HG03558 (cell line): Measurements from ENCODE around the gene PIP5KL1.
A peak's percentile ranks its signal among the peaks of the same experiment; 100 is the strongest.

Experiments
- ATAC-seq: cut with Tn5 transposase; IDR thresholded peaks from one replicate; pipeline ENCODE4 v1.9.1; 2021; ENCODE audit warnings: moderate number of reproducible peaks; ENCODE audit not compliant: unreplicated experiment; ENCODE audit errors: extremely low read depth

Gene PIP5KL1

DNA sequence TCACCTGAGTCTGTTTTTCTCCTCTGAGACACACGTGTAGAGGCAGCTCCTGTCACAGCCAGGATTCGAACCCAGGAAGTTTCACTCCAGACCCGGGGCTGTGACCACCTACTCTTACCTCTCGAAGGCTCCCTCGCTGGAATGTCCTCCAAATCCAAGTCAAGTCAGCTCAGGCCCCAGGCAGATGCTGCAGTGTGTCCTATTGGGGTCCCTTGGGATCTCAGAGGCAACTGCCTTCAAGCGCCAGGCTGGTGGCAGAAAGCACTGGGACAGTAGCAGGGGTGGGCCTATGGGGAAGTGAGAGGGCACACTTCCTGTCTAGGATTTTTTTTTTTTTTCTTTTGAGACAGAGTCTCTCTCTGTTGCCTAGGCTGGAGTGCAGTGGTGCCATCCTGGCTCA lies 13.0 kb downstream of the PIP5KL1 start:
- ATAC-seq = no peak

DNA sequence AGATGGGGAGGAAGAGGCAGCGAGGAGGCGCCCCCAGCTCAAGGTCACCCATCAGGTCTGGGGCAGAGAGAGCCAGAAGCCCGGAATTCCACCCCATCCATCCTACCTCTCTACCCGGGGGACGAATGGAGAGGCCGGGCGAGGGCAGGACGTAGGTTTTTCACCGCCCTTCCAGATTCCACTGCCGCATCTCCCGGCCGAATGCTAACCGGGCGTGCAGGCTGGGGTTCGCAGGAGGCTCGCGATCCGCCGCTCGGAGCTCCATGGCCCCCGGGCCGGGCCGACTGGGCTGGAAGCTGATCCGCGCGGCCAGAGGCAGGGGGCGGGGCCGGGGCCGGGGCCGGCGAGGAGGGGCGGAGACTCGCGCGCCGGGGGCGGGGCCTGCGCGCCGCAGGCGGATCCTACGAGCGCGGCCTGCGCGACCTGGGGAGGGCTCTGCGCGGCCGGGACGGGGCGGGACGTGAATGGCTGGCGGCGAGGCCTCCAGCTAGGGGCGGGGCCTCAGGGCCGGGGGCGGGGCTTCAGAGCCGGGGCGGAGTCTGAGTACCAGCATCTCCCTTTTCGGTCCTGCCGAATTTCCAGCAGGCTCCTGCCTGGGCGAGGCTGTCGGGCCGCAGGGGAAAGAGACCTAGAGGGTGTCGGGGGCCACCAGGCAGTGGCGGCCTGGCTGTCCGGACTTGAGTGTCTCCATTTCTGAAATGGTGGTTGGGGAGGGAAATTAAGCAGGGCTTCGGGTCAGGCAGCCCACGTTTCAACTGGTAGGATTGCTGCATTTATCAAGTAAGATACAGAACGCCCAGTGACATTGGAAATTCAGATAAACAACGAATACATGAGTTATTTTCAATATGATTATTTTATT lies 13.6 kb downstream of the PIP5KL1 start, which contains the start of gene ST6GALNAC4:
TSS of gene ST6GALNAC4 (minus strand) at position 322 of the 862 bp plus-strand sequence. CDS start 622 bp downstream, outside the sequence.
- peak; percentile 24 for ATAC-seq

DNA sequence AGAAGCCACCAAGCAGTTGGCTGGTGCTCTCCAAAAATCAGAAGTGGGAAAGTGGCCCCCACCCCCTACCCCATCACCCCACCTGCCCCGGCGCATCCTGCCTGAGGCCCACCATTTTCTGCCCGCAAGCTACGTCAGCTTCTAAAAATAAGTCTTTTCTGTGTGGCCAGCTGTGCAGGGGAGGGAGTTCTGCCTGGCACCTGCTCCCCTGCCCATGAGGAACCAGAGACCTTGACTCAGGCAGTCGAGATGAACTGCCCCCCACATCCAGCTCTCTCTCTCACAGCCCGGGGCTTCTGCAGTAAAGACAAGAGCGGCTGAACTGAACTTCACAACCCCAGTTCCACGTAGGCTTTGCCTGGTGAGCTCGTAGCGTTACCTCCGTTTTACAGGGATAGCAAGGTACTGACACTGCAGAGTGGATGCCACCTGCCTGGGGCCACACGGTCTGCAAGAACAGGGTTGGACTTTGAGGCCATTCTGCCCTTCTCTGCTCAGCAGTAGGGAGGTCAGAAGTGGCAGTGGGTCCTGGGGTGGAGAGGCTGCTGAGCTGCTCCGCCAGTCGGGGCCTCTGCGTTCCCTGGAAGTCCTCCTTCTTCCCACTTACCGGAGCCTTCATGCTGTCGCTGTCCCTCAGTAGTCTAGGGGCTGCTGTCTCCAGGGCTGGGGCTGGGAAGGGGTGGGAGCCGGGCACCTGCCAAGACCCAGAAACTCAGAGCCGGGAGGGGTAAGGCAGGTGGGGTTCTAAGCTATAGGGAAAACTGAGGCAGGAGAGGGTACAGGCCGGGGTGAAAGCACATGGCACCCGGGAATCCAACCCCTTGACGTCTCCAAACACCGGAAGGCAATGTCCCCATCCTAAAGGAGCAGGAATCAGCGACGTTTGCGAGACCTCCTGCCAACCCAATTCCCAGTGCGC lies 14.5 kb downstream of the PIP5KL1 start:
- ATAC-seq = no peak

DNA sequence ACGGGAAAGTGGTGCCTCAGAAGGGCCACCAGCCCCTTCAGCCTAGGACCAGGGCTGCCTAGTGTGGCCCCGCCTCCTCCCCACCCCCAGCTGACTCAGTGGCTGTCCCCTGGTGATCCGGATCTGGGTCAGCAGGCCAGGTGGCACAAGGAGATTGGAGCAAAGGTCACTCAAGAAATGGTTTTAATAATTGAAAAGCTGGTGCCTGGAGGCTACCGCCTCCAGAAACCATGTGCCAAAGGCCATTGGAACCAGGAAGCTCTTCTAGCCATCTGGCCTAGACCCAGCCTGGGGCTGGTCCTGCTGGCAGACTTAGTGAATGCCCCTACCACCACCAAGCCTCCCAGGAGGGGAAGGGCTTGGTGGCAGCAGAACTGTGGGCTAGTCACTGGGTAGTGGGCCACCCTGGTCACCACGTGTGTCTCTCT lies 15.2 kb downstream of the PIP5KL1 start:
- no peak for ATAC-seq

DNA sequence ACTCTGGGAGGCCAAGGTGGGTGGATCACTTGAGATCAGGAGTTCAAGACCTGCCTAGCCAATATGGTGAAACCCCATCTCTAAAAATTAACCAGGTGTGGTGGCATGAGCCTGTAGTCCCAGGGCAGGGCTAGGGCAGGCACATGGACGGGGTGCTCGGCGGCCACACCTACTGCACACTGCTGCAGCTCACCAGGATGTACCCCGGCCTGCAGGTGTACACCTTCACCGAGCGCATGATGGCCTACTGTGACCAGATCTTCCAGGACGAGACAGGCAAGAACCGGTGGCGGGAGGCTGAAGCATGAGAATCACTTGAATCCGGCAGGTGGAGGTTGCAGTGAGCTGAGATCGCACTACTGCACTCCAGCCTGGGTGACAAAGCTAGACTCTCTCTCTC lies 16.9 kb downstream of the PIP5KL1 start:
- ATAC-seq = no peak

DNA sequence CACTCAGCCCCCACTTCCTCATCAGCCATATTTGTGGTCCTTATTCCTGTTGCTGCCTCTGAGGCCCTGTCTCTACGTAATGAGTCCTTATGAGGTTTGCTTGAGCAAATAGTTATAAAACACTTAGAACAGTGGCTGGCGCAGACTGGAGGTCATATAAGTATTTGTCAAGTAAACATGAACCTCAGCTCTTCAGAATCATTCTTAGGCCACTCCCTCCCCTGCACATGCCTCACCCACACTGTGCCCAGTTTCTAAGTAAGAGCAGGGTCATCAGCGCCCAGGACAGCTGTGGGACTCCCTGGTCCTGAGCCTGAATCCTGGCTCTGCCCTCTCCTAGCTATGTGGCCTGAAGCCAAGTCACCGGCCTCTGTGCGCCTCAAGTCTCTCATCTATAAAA lies 17.7 kb downstream of the PIP5KL1 start:
- ATAC-seq = no peak

DNA sequence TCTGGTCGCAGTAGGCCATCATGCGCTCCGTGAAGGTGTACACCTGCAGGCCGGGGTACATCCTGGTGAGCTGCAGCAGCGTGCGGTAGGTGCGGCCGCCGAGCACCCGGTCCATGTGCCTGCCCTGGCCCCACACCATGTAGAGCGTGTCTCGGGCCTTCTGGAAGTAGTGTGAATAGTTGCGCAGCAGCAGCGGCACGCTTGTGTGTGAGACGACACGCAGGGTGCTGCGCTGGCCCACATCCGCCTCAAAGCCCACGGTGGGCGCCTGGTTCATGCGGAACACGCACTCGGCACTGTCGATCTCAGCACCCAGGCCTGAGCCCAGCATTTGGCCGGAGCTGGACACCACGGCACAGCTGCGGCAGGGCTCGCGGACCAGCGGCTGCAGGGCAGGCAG lies 18.3 kb downstream of the PIP5KL1 start:
- ATAC-seq = no peak

DNA sequence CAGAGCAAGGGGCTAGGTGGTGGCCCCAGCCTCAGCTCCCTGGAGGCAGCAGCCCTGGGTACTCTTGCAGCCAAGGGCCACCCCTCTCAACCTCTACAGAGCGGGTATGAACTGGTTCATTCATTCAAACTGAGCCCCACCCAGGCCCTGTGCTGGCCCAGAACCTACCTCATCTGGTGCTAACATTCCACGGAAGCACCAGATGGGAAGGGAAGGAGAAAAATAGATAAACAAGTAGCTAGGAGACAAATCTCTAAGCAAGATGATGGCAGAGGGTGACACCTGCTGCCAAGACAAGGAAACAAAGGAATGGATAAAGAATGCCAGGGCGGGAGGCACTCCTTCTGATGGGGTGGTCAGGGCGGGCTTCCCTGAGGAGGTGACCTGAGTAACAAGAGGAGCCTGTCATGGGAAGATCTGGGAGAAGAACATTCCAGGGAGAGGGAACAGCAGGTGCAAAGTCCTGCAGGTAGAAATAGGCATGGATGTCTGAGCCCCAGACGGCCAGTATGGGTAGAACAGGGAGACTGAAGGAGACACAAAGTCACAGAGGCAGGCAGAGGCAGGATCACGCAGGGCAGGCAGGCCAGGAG lies 19.9 kb downstream of the PIP5KL1 start:
- no peak for ATAC-seq

DNA sequence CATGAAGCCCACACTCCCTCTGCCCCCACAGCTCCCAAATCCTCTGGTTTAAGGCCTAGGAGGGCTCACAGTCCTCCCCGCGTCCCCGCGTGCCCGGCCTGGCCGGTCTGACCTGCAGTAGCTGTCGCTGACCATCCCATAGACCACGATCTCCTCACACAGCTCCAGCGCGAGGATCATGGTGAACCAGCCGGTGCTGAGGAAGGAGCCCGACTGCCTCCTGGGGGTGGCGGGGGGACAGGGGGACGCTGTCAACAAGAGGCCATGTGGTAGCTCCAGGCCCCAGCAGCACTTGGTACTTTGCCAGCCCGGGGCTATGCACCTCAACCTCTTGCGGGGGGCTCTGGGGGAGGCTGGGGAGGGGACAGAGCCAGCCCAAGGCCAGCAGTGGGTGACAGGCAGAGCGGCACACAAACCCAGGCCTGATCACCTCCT lies 20.7 kb downstream of the PIP5KL1 start:
- ATAC-seq = no peak

DNA sequence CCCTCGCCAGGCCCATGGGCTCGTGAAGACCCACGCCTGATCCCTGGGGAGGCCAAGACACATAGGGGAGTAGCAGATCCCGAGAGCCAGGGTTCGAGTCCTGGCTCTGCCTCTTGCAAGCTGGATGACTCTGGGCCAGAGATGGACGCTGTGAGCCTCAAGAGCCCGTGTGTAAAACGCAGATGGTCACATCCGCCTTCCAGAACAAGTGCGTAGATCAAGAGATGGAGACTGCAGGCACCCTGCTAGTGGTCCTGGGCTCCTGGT lies 22.0 kb downstream of the PIP5KL1 start:
- ATAC-seq = no peak

DNA sequence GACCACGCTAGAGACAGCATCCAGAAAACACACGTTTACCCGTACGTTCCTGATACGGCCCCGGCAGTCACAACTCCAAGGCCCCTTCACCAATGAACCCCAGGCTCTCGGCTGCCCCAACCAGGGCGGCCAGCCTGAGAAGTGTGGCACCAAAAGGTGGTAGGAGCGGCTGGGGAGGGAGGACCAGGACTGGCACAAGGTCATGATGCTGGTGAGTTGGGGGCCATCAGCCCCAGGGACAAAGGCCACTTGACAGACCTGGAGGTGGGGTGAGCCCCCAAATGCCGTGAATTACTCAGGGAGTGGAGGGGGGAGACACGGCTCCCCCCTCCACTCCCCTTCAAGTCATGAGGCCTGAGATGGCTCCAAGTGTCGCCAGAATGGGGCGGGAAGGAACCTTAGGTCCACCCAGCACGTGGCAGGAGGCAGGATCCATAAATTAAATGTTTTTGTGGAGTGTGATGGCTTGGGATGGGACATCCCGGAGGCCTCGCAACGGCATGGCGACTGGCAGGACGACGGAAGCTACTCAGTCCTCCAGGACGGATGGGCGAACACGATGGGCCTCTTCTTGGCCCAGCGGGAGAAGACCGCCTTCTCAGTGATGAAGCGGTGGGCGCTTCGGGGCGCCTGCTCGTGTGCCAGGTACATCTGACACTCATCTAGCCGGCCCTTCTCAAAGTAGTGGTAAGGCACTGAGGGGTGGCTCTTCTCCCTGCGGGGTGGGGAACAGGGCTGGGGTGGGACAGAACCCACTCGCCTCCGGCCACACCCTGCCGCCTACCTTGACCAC lies 22.5 kb downstream of the PIP5KL1 start:
- no peak for ATAC-seq

DNA sequence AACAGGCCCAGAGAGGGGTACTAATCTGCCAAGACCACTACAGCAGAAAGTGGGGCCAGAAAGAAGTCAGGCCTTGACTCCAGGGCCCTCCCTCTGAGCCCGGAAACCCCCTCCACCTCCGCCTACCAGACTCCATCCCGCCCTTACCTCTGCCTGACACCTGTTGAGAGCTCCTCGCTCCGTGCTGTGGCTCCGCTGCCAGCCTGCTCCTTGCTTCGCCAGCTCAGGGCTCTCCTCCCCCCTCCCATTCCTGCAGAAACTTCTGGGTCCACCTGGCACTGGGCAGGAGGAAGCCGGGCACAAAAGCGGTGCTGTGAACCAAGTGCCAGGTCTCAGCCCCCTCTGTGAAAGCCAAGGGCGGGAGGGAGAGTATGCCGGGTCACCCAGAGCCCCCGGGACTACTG lies 24.8 kb downstream of the PIP5KL1 start:
- no peak for ATAC-seq

DNA sequence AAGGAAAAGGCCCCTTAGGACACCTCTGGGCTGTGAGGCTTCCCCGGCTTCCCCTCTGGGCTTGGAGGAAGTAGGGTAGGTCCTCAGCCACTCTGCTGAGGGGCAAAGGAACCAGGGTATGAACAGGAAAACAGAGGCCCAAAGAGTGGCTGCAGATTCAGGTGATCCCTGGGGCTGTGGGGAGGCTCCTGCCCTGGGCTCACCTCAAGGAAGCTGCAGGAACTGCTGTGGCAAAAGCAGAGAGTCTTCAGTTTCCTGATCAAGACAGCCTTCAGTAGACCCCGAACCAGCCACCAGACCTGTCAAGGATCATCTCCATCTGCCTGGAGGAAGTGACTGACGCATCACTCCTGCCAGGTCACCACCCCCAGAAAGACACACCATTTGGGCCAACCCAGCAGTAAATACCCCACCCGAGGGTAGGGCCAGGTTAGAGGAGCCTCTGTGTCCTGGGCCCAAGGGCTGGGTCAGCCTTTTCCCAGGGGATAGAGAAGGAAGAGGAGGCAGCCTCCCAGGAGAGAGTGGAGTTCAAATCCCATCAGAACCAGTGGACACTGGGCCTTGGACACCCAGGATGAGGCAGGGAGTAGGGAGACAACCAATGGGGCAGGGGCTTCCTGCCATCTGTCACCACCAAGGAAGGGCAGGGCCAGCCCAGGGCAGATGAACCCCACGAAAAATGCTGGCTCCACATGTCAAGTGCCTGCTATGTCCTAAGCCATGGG lies 25.4 kb downstream of the PIP5KL1 start:
- ATAC-seq = no peak

DNA sequence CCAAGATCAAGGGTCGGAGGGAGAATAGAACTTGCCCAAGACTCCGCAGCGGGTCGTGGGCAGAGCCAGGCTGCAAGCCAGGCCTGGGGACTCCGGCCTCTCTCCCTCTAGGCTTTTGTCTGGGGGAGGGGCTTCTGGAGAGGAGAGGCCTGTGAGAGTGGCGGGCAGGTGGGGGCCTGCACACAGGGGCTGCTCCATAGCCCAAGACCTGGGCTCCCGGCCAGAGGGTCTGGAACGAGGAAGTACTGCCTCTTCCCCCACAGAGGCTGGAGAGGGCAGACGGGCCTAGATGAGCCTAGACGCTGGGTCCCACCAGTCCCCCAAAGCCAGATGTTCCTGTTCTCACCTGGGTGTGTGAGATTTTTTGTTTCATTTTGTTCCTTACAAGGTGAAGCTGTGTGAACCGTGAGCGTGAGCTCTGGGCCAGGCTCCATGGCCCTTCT lies 26.0 kb downstream of the PIP5KL1 start:
- ATAC-seq = no peak

DNA sequence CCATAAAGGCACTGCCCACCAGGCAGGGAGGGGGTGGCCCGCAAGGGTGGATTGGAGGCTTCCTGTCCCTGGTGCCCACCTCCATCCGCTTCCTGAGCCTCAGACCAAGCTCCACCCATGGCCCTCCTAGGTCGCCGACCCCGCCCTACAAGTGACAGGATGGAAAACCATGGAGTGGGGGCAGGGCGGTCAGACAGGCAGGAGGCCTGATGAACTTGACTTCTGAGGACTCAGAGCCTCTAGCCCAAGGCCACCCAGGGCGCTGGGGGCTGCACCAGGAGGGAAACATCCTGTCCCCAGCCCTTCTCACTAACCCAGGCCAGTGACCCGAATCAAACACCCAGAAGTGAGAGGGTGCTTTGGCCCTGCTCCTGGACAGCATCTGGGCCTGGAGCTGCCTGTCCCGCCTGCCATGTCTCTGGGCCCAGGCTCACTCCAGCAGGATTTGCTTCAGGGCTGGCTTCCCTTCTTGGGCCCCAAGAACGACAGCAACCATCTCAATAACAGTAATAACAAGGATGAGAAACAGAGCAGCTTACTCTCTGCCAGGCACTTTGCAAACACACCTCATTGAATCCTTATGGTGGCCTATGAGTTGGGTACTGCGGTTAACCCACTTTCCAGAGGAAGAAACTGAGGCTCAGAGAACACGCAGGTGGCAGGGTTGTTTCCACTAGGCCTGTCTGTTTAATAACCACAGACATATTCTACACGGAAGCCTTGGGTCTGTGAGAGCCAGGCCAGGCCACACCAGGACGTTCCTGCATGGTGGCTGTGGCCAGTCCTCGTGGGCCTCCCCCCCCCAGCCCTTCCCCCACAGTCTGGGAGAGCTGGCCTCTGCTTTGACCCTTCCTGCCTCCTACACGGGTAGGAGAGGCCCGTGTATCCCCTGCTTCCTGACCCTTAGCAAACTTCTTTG lies 26.8 kb downstream of the PIP5KL1 start:
- ATAC-seq = no peak

DNA sequence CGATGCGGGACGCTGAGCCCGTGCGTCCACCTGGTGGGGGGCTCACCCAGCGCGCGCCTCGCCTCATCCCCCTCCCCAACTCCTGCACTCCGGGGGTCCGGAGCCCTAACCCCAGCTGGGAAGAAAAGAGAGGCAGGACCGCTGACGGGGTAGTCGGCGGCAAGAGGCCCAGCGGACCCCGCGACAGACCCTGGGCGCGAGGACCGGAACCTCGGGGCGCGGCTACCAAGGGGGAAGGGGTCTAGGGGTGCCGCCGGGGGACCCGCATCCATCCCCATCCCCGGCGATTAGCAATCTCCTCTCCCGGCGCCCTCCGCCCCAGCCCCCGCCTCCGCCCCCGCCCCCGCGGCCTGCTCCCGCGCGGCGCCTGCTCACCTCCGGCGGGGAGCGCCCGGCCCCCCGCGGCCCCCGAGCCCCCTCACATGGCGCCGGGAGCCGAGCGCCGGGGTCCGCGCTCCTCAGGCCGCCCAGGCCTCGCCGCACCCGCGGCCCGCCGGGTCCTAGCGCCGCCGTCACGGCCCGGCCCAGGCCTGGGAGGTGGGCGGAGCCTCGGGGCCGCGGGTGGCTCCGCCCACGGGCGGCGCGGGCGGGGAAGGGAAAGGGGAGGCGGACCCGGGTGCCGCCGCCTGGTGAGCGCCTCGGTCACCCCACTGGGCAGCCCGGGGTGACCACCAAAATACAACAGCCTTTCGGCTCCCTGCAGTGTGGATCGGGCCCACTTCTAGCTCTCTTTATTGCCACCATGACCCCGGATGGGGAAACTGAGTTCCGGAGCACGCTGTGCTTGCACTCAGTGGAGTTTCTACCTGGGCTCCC lies 31.2 kb downstream of the PIP5KL1 start, which contains the start of gene ST6GALNAC6:
TSS of gene ST6GALNAC6 (minus strand) at position 476 of the 816 bp plus-strand sequence. CDS start 1,622 bp downstream, outside the sequence.
- ATAC-seq = no peak

DNA sequence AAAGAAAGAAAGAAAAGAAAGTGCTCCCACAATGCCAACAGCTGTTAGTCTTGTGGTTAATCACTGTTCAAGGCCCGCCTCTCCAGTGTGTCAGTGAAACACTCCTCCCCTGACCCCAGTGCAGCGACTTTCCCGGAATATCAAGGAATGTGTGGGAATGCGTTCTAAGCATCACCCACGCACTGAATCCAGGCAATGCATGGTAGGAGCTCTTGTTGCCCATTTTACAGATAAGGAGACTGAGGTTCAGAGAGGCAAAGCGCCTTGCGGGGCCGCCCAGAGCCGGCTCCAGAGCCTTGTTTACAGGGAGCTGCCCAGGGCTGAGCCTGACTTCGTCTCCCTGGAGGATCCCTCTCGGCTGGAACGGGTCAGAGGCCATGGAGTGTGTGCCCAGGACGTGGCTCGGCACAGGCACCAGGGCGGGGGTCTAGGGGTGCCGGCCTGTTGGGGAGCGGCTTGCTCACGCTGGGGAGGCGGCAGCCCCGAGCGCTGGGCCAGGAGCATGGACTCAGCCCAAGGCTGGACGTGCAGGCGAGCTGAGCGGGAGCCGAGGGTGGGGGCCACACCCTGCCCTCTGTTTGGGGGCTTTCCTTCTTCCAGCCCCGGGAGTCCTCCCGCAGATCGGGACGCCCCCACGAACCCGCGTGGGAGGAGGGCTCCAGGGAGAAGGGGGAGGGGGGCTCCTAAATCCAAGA lies 32.0 kb downstream of the PIP5KL1 start:
- ATAC-seq = no peak
